GM21825 (cell line): ENCODE measurements around the gene GP1BB.

Experiments used
- ATAC-seq: cut with Tn5 transposase; IDR thresholded peaks from one replicate; pipeline ENCODE4 v1.9.1; 2021; ENCODE audit warnings: mild to moderate bottlenecking, moderate library complexity; ENCODE audit not compliant: unreplicated experiment

The GP1BB gene

GRCh38 chr22:19739911-19740449, 16.6 kb downstream of the GP1BB start:
- ATAC-seq: no peak

GRCh38 chr22:19740586-19740985, 17.2 kb downstream of the GP1BB start:
- no peak for ATAC-seq

- no peak for ATAC-seq
Observed at GRCh38 chr22:19741053-19741452, 17.7 kb downstream of the GP1BB start.

GRCh38 chr22:19742160-19743066, 19.1 kb downstream of the GP1BB start:
- no peak for ATAC-seq

- no peak for ATAC-seq
Observed at GRCh38 chr22:19743081-19743480, 19.7 kb downstream of the GP1BB start.

GRCh38 chr22:19743651-19744050, 20.3 kb downstream of the GP1BB start:
- no peak for ATAC-seq

GRCh38 chr22:19744350-19745006, 21.1 kb downstream of the GP1BB start:
- ATAC-seq: no peak

- ATAC-seq: no peak
Observed at GRCh38 chr22:19745155-19746101, 22.1 kb downstream of the GP1BB start.

GRCh38 chr22:19746726-19747125, 23.4 kb downstream of the GP1BB start:
- no peak for ATAC-seq

GRCh38 chr22:19747551-19747950, 24.2 kb downstream of the GP1BB start:
- ATAC-seq: no peak

- no peak for ATAC-seq
Observed at GRCh38 chr22:19748139-19748538, 24.8 kb downstream of the GP1BB start.

GRCh38 chr22:19748991-19749664, 25.8 kb downstream of the GP1BB start:
- no peak for ATAC-seq

GRCh38 chr22:19749876-19750275, 26.5 kb downstream of the GP1BB start:
- ATAC-seq: no peak

- no peak for ATAC-seq
Observed at GRCh38 chr22:19750507-19751490, 27.5 kb downstream of the GP1BB start.

- no peak for ATAC-seq
Observed at GRCh38 chr22:19751497-19752245, 28.3 kb downstream of the GP1BB start.

- ATAC-seq: no peak
Observed at GRCh38 chr22:19753090-19753842, 29.9 kb downstream of the GP1BB start.

GRCh38 chr22:19753996-19754700, 30.8 kb downstream of the GP1BB start:
- no peak for ATAC-seq
